Smooth muscle cell (in vitro differentiated cells): ENCODE results near the gene ZFPM1. TPM values are rescaled to one million over a fixed set of nuclear protein-coding genes. Genes with fewer than 3 reads are reported as not detected.

Source experiments
- DNase-seq: peaks from one replicate; lab custom pipeline; 2025; ENCODE audit not compliant: unreplicated experiment; lab: John Stamatoyannopoulos, UW
- H2AFZ ChIP-seq: fragments of 200-600 bp; sonication (generic); 2 replicates; pipeline ENCODE4 v1.6.0; 2016; ENCODE audit warnings: antibody characterized with exemption, low read depth, mild to moderate bottlenecking
- H3F3A ChIP-seq: fragments of 200-600 bp; sonication (generic); 2 replicates; pipeline ENCODE4 v1.6.0; 2017; ENCODE audit warnings: antibody characterized with exemption, low read depth
- H3K27ac ChIP-seq: fragments of 200-600 bp; sonication (generic); 2 replicates; pipeline ENCODE4 v1.5.1; 2016; ENCODE audit warnings: low read depth, mild to moderate bottlenecking
- H3K27me3 ChIP-seq: fragments of 200-600 bp; sonication (generic); 2 replicates; pipeline ENCODE4 v1.6.1; 2016; ENCODE audit warnings: low read depth, mild to moderate bottlenecking
- H3K36me3 ChIP-seq: fragments of 200-600 bp; sonication (generic); 2 replicates; pipeline ENCODE4 v1.5.1; 2016; ENCODE audit warnings: low read depth
- H3K4me1 ChIP-seq: fragments of 200-600 bp; sonication (generic); 2 replicates; pipeline ENCODE4 v1.5.1; 2016; ENCODE audit warnings: low read depth
- H3K4me2 ChIP-seq: fragments of 200-600 bp; sonication (generic); 2 replicates; pipeline ENCODE4 v1.6.0; 2016; ENCODE audit warnings: mild to moderate bottlenecking
- H3K4me3 ChIP-seq: fragments of 200-600 bp; sonication (generic); 2 replicates; pipeline ENCODE4 v1.5.1; 2016; ENCODE audit warnings: mild to moderate bottlenecking
- H3K79me2 ChIP-seq: fragments of 200-600 bp; sonication (generic); 2 replicates; pipeline ENCODE4 v1.6.0; 2016; ENCODE audit warnings: low read depth, mild to moderate bottlenecking
- H3K9ac ChIP-seq: fragments of 200-600 bp; sonication (generic); 2 replicates; pipeline ENCODE4 v1.6.0; 2016; ENCODE audit warnings: low read depth
- H3K9me3 ChIP-seq: fragments of 200-600 bp; sonication (generic); replicated peaks from 2 replicates; pipeline ENCODE4 v1.5.1; 2016; ENCODE audit warnings: low read depth
- H4K20me1 ChIP-seq: fragments of 200-600 bp; sonication (generic); 2 replicates; pipeline ENCODE4 v1.6.0; 2016; ENCODE audit warnings: low read depth
- WGBS: methylation state at CpG from one replicate; pipeline ENCODE4 v1.1.7; 2016; ENCODE audit warnings: low lambda C conversion rate; 5-methylcytosine and 5-hydroxymethylcytosine counted together
- polyA plus RNA-seq: library from polyadenylated mRNA; unstranded; fragments of >200 nt; fragmentation: Nextera tagmentation; extraction: Ambion mirVana; gene quantifications from 2 replicates; pipeline ENCODE4 v1.2.1, GENCODE V29; 2016
- total RNA-seq: library from RNA; depleted of rRNA; stranded (reverse); fragments of >200 nt; gene quantifications from 2 replicates; pipeline ENCODE4 v1.2.3, GENCODE V29; 2014
- TF ChIP-seq, protein P1 (sequence below): fragments of 200-600 bp; sonication (generic); IDR thresholded peaks from 2 replicates; pipeline ENCODE4 v1.5.1; 2017; ENCODE audit warnings: borderline replicate concordance, mild to moderate bottlenecking, antibody characterized with exemption; ENCODE audit not compliant: insufficient read depth, poor library complexity, severe bottlenecking

The ZFPM1 gene
- total and polyA plus RNA-seq, 2 experiments from 2014 or later = 0.99 to 4.9 TPM

DNA sequence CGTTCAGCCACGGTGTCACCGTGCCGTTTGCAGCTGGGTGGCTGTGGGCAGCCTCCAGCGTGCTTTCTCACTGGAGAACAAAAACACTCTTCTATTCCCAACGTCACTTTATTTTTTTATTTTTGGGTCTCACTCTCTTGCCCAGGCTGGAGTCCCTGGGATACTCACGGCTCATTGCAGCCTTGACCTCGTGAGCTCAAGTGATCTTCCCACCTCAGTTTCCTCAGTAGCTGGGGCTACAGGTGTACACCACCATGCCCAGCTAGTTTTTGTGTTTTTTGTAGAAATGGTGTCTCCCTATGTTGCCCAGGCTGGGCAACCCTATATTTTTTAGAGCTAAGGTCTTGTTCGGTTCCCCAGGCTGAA lies 82.8 kb downstream of the ZFPM1 start:
- Histone ChIP-seq H2AFZ (no peak overlapping the region), H3K9me3 (no peaks in the 10 kb centered on the region), H4K20me1 (peaks cover 12% of the 10 kb centered on the region), H3K4me3 (no peak overlapping the region), H3K4me2 (no peak overlapping the region), H3K79me2 (no peaks in the 10 kb centered on the region), H3K9ac (no peak overlapping the region), H3K27me3 (peaks cover 8% of the 10 kb centered on the region), H3K27ac (no peak overlapping the region), H3K36me3 (no peaks in the 10 kb centered on the region), H3K4me1 (peaks cover 5% of the 10 kb centered on the region), H3F3A (peaks cover 7% of the 10 kb centered on the region)
- TF ChIP-seq, protein P1, sequence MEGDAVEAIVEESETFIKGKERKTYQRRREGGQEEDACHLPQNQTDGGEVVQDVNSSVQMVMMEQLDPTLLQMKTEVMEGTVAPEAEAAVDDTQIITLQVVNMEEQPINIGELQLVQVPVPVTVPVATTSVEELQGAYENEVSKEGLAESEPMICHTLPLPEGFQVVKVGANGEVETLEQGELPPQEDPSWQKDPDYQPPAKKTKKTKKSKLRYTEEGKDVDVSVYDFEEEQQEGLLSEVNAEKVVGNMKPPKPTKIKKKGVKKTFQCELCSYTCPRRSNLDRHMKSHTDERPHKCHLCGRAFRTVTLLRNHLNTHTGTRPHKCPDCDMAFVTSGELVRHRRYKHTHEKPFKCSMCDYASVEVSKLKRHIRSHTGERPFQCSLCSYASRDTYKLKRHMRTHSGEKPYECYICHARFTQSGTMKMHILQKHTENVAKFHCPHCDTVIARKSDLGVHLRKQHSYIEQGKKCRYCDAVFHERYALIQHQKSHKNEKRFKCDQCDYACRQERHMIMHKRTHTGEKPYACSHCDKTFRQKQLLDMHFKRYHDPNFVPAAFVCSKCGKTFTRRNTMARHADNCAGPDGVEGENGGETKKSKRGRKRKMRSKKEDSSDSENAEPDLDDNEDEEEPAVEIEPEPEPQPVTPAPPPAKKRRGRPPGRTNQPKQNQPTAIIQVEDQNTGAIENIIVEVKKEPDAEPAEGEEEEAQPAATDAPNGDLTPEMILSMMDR = no peak
- WGBS = 85% methylated on average over 9 of the region's 9 CpGs
- no peak for DNase-seq

DNA sequence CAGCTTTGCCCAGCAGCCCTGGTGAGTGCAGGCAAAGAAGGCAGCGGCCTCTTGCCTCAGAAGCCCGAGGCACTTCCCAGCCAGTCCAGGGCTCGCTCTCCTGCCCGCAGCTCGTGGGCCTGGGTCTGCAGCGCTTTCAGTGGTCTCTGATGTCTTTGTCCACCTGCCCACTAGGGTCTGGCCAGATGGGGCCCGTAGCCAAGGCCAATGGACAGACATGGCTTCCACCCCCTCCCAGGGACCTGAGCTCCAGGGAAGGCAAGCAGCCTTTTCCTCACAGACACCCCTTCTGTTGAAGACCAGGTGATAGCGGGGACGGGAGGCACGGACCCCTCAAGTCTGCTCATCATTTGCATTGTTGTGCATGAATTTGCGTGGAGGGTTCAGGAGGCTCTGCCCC lies 83.4 kb downstream of the ZFPM1 start:
- H3K4me1 ChIP-seq = peaks cover 5% of the 10 kb centered on the region
- H3K4me3 ChIP-seq = no peak overlapping the region
- TF ChIP-seq, protein P1 = no peak
- H3K27ac ChIP-seq = no peak overlapping the region
- no peaks in the 10 kb centered on the region for H3K9me3 ChIP-seq
- H3K27me3 ChIP-seq = peaks cover 8% of the 10 kb centered on the region
- H3K4me2 ChIP-seq = no peak overlapping the region
- no peaks in the 10 kb centered on the region for H3K79me2 ChIP-seq
- H2AFZ ChIP-seq = no peak overlapping the region
- DNase-seq = no peak
- H3K9ac ChIP-seq = no peak overlapping the region
- H3K36me3 ChIP-seq = no peaks in the 10 kb centered on the region
- H4K20me1 ChIP-seq = peaks cover 12% of the 10 kb centered on the region
- 97% methylated on average over 11 of the region's 11 CpGs for WGBS
- peaks cover 2% of the 10 kb centered on the region for H3F3A ChIP-seq

DNA sequence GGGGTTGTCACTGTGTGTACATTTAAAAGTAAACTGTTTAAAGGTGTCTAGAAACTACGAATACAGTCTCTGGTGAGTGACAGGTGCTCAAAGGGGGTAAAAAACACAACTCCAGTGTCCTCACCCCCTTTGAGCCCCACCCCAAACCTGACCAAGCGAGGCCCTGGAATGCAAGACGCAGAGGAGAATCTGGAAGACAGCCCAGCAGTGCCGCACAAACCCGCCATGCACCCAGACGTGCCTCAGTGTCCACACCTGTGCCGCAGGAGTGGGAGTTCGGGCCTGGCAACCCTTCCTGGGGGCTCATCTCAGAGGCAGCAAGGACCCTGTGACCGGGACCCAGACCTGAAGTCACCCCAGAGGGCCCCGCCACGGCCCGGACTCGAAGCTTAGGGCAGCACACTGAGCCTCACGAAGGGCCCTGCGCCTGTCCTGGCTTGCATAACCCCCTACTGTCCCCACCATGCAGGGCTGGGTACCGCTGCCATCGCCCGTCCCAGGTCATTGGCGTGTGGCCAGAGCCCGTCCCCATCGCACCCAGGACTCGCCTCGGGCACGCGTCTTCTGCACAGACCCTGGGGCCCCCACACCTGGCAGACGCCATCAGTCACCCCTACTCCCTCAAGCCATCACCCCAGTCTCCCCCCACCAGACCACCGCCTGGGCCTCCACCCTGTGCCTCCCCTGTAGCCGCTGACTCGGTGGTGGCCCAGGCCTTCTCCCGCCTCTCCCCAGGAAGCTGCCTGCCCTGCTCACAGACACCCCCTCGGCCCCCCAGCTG lies 84.1 kb downstream of the ZFPM1 start:
- Histone ChIP-seq H3K4me3 (no peak overlapping the region), H3K36me3 (no peaks in the 10 kb centered on the region), H2AFZ (no peak overlapping the region), H3K27me3 (peaks cover 8% of the 10 kb centered on the region), H3K79me2 (no peaks in the 10 kb centered on the region), H3K4me2 (no peak overlapping the region), H3K9me3 (no peaks in the 10 kb centered on the region), H3K9ac (no peak overlapping the region), H3F3A (no peaks in the 10 kb centered on the region), H4K20me1 (peaks cover 12% of the 10 kb centered on the region), H3K4me1 (peaks cover 5% of the 10 kb centered on the region), H3K27ac (no peak overlapping the region)
- 91% methylated on average over 28 of the region's 31 CpGs for WGBS
- DNase-seq = no peak
- TF ChIP-seq, protein P1 = no peak

DNA sequence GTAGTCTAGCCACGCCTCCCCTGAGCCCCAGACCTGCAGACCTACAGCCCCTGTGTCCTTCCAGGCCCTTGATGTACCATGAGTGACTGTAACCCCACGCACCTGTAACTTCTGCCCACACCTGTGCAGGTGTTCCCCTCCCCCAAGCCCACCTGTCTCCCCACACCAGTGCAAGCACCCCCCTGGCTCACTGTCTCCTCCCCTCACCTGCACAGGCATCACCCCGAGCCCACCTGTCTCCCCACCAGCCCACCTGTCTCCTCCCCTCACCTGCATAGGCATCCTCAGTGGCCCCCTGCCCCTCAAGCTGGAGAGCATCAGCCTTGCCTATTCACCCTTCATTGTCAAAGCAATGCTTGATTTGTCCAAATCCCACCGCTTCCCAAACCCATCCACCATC lies 84.8 kb downstream of the ZFPM1 start:
- Histone ChIP-seq H3K9me3 (no peaks in the 10 kb centered on the region), H3K27me3 (peaks cover 8% of the 10 kb centered on the region), H3K36me3 (no peaks in the 10 kb centered on the region), H4K20me1 (peaks cover 12% of the 10 kb centered on the region), H2AFZ (no peak overlapping the region), H3K9ac (no peak overlapping the region), H3F3A (no peaks in the 10 kb centered on the region), H3K27ac (no peak overlapping the region), H3K4me2 (no peak overlapping the region), H3K79me2 (no peaks in the 10 kb centered on the region), H3K4me1 (peaks cover 5% of the 10 kb centered on the region), H3K4me3 (no peak overlapping the region)
- DNase-seq = no peak
- TF ChIP-seq, protein P1 = no peak
- 90% methylated on average over 3 of the region's 4 CpGs for WGBS
